K562 (cell line): ENCODE results near the gene RNU1-2. TPM values are rescaled to one million over a fixed set of nuclear protein-coding genes. Genes with fewer than 3 reads are reported as not detected.

ENCODE experiments used
- CBFA2T3 ChIP-seq: fragments of 450-650 bp; IDR thresholded peaks from 2 replicates; pipeline ENCODE4 v1.6.1; 2017
- CXXC5 ChIP-seq: fragments of 250-450 bp; sonication (Bioruptor Pico); IDR thresholded peaks from 2 replicates; pipeline ENCODE4 v1.8.0; 2022; ENCODE audit warnings: inconsistent platforms, mild to moderate bottlenecking, moderate library complexity
- DIDO1 ChIP-seq: fragments of 450-650 bp; IDR thresholded peaks from 2 replicates; pipeline ENCODE4 v1.6.1; 2016; ENCODE audit warnings: low read depth, missing biosample characterization, missing genetic modification characterization
- ETV1 ChIP-seq: fragments of 450-650 bp; conservative IDR thresholded peaks from 2 replicates; pipeline ENCODE4 v1.6.1; 2016; ENCODE audit warnings: missing genetic modification characterization, control low read depth, low read depth, missing compliant biosample characterization
- FOXK1 ChIP-seq: sonication (generic); formaldehyde crosslinking; IDR thresholded peaks from 2 replicates; pipeline ENCODE4 v1.8.0; 2022; ENCODE audit warnings: missing genetic modification reagents, mild to moderate bottlenecking, borderline replicate concordance
- MEIS2 ChIP-seq: fragments of 450-650 bp; IDR thresholded peaks from 2 replicates; pipeline ENCODE4 v1.6.1; 2014; ENCODE audit warnings: mild to moderate bottlenecking; ENCODE audit not compliant: partially characterized antibody
- NCOA2 ChIP-seq, 2 experiments: fragments of 450-650 bp; IDR thresholded peaks; 2 replicates each; pipeline ENCODE4 v1.6.1; 2018; ENCODE audit warnings: mild to moderate bottlenecking in 2 of 2, moderate library complexity in 1 of 2; ENCODE audit not compliant: partially characterized antibody in 2 of 2
- NCOR1 ChIP-seq: fragments of 450-650 bp; IDR thresholded peaks from 2 replicates; pipeline ENCODE4 v1.6.1; 2016; ENCODE audit warnings: mild to moderate bottlenecking, moderate library complexity
- NFATC3 ChIP-seq: fragments of 450-650 bp; IDR thresholded peaks from 2 replicates; pipeline ENCODE4 v1.6.1; 2017; ENCODE audit warnings: mild to moderate bottlenecking
- SLC30A9 ChIP-seq: fragments of 250-450 bp; sonication (Bioruptor Pico); IDR thresholded peaks from 2 replicates; pipeline ENCODE4 v1.8.0; 2022; ENCODE audit warnings: mild to moderate bottlenecking, moderate library complexity
- STAT5B ChIP-seq: fragments of 250-450 bp; sonication (Bioruptor Pico); IDR thresholded peaks from 2 replicates; pipeline ENCODE4 v1.8.0; 2021; ENCODE audit warnings: mild to moderate bottlenecking, inconsistent platforms
- TRIM24 ChIP-seq, 2 experiments: fragments of 450-650 bp; IDR thresholded peaks; 2 replicates each; pipeline ENCODE4 v1.6.1; 2016
- TRIM28 ChIP-seq: fragments of 450-650 bp; IDR thresholded peaks from 2 replicates; pipeline ENCODE4 v1.6.1; 2017
- ZBTB5 ChIP-seq: fragments of 450-650 bp; IDR thresholded peaks from 2 replicates; pipeline ENCODE4 v1.6.1; 2017; ENCODE audit warnings: antibody characterized with exemption
- ZNF696 ChIP-seq: fragments of 250-450 bp; sonication (Bioruptor Pico); conservative IDR thresholded peaks from 2 replicates; pipeline ENCODE4 v1.4.0; 2020; ENCODE audit warnings: mild to moderate bottlenecking, moderate library complexity
- ZSCAN29 ChIP-seq: fragments of 450-650 bp; IDR thresholded peaks from 2 replicates; pipeline ENCODE4 v1.6.1; 2017
- polyA plus RNA-seq, 8 experiments: library from polyadenylated mRNA; depleted of rRNA in 4 of 8; stranded (reverse) in 5 of 8; unstranded in 3 of 8; fragments of >200 nt; fragmentation: Nextera tagmentation in 2 of 8; fragmentation: Illumina TruSeq in 1 of 8; extraction: Ambion mirVana in 2 of 8; extraction: Trizol in 1 of 8; gene quantifications; 2 replicates each; pipeline versions ENCODE4 v1.2.1 to v1.2.3, GENCODE V29; 2011 to 2014; ENCODE audit warnings: inconsistent platforms in 1 of 8, missing spikeins in 1 of 8
- total RNA-seq, 7 experiments: library from RNA; depleted of rRNA in 6 of 7; stranded (reverse); fragments of >200 nt in 6 of 7; fragmentation: Illumina TruSeq in 2 of 7; extraction: Trizol in 2 of 7; gene quantifications; 2 replicates each; pipeline versions ENCODE4 v1.2.1 to v1.2.3, GENCODE V29; 2011 to 2021; ENCODE audit warnings: low replicate concordance in 1 of 7
- TF ChIP-seq, protein P1 (sequence below): fragments of 250-450 bp; sonication (Bioruptor Pico); IDR thresholded peaks from 2 replicates; pipeline ENCODE4 v1.5.0; 2021; ENCODE audit warnings: mild to moderate bottlenecking, borderline replicate concordance
- TF ChIP-seq, protein P2 (sequence below): fragments of 200-800 bp; sonication (Bioruptor generic); IDR thresholded peaks from 2 replicates; pipeline ENCODE4 v1.6.1; 2016; ENCODE audit warnings: missing genetic modification characterization, missing compliant biosample characterization

Gene RNU1-2
- total and polyA plus RNA-seq, 9 of the 15 experiments (the other 6 are each of a cell fraction or from before 2014, with no cell fraction given): under 0.01 to 32,823 (median 2,538) TPM; not detected in 4

DNA sequence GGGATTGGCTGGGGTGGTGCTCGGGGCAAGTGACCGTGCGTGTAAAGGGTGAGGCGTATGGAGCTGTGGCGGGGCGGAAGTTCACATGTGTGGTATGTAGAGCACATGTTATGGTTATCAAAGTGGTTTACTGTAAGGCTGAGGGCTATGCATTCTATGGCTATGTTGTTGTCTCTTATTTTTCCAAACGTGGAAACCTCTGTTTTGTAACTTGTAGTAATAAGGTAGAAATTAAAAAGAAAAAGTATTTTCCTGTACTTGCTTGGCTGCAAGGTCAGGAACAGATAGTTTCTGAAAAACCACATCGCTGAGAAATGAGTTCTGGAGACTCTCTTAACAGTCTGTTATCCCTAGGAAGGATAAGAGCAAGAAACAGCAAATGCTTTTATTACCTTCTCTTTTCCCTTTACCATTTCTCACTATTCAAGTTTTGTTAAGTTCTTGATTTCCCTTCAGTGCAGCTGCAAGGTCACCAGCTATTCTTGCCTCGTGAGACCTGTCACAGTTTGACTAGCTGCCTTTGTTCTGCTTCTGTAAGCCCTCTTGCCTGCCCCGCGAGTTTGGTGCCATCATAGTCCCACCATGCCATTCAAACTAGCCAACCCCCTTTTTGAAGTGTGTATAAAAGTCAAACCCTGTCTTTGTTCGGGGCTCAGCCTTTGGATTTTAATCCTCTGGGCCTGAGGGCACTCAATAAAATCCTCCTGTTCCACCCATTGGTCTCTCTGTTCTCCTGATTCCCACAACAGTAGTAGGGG lies 9.5 kb downstream of the RNU1-2 start (continued):
- TF ChIP-seq, protein P1, sequence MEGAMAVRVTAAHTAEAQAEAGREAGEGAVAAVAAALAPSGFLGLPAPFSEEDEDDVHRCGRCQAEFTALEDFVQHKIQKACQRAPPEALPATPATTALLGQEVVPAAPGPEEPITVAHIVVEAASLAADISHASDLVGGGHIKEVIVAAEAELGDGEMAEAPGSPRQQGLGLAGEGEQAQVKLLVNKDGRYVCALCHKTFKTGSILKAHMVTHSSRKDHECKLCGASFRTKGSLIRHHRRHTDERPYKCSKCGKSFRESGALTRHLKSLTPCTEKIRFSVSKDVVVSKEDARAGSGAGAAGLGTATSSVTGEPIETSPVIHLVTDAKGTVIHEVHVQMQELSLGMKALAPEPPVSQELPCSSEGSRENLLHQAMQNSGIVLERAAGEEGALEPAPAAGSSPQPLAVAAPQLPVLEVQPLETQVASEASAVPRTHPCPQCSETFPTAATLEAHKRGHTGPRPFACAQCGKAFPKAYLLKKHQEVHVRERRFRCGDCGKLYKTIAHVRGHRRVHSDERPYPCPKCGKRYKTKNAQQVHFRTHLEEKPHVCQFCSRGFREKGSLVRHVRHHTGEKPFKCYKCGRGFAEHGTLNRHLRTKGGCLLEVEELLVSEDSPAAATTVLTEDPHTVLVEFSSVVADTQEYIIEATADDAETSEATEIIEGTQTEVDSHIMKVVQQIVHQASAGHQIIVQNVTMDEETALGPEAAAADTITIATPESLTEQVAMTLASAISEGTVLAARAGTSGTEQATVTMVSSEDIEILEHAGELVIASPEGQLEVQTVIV (CRISPR knock-in tag): peak; percentile 93
- TF ChIP-seq TRIM24 (IDR thresholded peaks at IDR 0.05) (peak; percentile 61 to 91; a peak in 3 of 4 replicates), CBFA2T3 (peak; percentile 54), NCOA2 (IDR thresholded peaks at IDR 0.05; ENCODE audit: partially characterized antibody in 2 of 2) (no peak), NCOR1 (peak; percentile 93), NFATC3 (peak; percentile 31; the same call in 1 of the 2 replicates), FOXK1 (CRISPR knock-in tag) (no peak; the same call in 1 of the 2 replicates), SLC30A9 (CRISPR knock-in tag) (no peak), ZBTB5 (no peak), ZNF696 (peak; percentile 100), DIDO1 (tag) (peak; percentile 49; the same call in 1 of the 2 replicates), ETV1 (tag) (peak; percentile 87), TRIM28 (peak; percentile 100), ZSCAN29 (peak; percentile 58; the same call in 1 of the 2 replicates), STAT5B (CRISPR knock-in tag) (no peak), CXXC5 (CRISPR knock-in tag) (no peak; the same call in 1 of the 2 replicates), MEIS2 (no peak)
- TF ChIP-seq, protein P2, sequence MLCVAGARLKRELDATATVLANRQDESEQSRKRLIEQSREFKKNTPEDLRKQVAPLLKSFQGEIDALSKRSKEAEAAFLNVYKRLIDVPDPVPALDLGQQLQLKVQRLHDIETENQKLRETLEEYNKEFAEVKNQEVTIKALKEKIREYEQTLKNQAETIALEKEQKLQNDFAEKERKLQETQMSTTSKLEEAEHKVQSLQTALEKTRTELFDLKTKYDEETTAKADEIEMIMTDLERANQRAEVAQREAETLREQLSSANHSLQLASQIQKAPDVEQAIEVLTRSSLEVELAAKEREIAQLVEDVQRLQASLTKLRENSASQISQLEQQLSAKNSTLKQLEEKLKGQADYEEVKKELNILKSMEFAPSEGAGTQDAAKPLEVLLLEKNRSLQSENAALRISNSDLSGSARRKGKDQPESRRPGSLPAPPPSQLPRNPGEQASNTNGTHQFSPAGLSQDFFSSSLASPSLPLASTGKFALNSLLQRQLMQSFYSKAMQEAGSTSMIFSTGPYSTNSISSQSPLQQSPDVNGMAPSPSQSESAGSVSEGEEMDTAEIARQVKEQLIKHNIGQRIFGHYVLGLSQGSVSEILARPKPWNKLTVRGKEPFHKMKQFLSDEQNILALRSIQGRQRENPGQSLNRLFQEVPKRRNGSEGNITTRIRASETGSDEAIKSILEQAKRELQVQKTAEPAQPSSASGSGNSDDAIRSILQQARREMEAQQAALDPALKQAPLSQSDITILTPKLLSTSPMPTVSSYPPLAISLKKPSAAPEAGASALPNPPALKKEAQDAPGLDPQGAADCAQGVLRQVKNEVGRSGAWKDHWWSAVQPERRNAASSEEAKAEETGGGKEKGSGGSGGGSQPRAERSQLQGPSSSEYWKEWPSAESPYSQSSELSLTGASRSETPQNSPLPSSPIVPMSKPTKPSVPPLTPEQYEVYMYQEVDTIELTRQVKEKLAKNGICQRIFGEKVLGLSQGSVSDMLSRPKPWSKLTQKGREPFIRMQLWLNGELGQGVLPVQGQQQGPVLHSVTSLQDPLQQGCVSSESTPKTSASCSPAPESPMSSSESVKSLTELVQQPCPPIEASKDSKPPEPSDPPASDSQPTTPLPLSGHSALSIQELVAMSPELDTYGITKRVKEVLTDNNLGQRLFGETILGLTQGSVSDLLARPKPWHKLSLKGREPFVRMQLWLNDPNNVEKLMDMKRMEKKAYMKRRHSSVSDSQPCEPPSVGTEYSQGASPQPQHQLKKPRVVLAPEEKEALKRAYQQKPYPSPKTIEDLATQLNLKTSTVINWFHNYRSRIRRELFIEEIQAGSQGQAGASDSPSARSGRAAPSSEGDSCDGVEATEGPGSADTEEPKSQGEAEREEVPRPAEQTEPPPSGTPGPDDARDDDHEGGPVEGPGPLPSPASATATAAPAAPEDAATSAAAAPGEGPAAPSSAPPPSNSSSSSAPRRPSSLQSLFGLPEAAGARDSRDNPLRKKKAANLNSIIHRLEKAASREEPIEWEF (CRISPR knock-in tag): no peak
